Mesenchymal stem cell (in vitro differentiated cells and primary cell): ENCODE results near the gene ANGPTL8.

Source experiments
- DNase-seq: peaks from one replicate; pipeline ENCODE4 v3.0.0-alpha.2; 2013
- H2AFZ ChIP-seq: one replicate; pipeline ENCODE4 v1.6.1; 2013; ENCODE audit warnings: low read depth, mild to moderate bottlenecking, control low read depth, inconsistent platforms, low read length, moderate library complexity
- H2AK5ac ChIP-seq: 2 replicates; pipeline ENCODE4 v1.6.1; 2013; ENCODE audit warnings: low read length, moderate library complexity, mild to moderate bottlenecking, inconsistent platforms; ENCODE audit not compliant: severe bottlenecking
- H2BK120ac ChIP-seq: one replicate; pipeline ENCODE4 v1.6.1; 2013; ENCODE audit warnings: low read depth, mild to moderate bottlenecking, inconsistent platforms, low read length, moderate library complexity
- H2BK12ac ChIP-seq, 2 experiments: one replicate each; pipeline ENCODE4 v1.6.1; 2013; ENCODE audit warnings: inconsistent platforms in 2 of 2, low read length in 2 of 2, mild to moderate bottlenecking in 2 of 2, moderate library complexity in 2 of 2, control low read depth in 1 of 2
- H2BK15ac ChIP-seq: one replicate; pipeline ENCODE4 v1.6.1; 2013; ENCODE audit warnings: mild to moderate bottlenecking, low read depth, inconsistent platforms; ENCODE audit not compliant: poor library complexity, severe bottlenecking
- H2BK5ac ChIP-seq: 2 replicates; pipeline ENCODE4 v1.6.1; 2013; ENCODE audit warnings: low read depth, mild to moderate bottlenecking, low read length, control low read depth, inconsistent platforms; ENCODE audit not compliant: poor library complexity, severe bottlenecking
- H3K14ac ChIP-seq, 2 experiments: one replicate each; pipeline ENCODE4 v1.6.1; 2013; ENCODE audit warnings: inconsistent platforms in 2 of 2, low read length in 2 of 2, control low read depth in 1 of 2, mild to moderate bottlenecking in 1 of 2, moderate library complexity in 1 of 2
- H3K18ac ChIP-seq, 2 experiments: one replicate each; pipeline ENCODE4 v1.6.1; 2013; ENCODE audit warnings: inconsistent platforms in 2 of 2, low read length in 2 of 2, control low read depth in 1 of 2, low read depth in 1 of 2, mild to moderate bottlenecking in 1 of 2
- H3K23ac ChIP-seq, 2 experiments: one replicate each; pipeline ENCODE4 v1.6.1; 2013; ENCODE audit warnings: inconsistent platforms in 2 of 2, low read length in 2 of 2, mild to moderate bottlenecking in 2 of 2, moderate library complexity in 2 of 2, control low read depth in 1 of 2
- H3K27ac ChIP-seq: 2 replicates; pipeline ENCODE4 v1.5.1; 2013; ENCODE audit warnings: mild to moderate bottlenecking, moderate library complexity, low read length, control low read depth, inconsistent platforms; ENCODE audit not compliant: poor library complexity, severe bottlenecking
- H3K27me3 ChIP-seq, 2 experiments: 2 replicates each; pipeline versions ENCODE4 v1.6.1 to v1.7.0; 2013; ENCODE audit warnings: low read length in 2 of 2, mild to moderate bottlenecking in 2 of 2, moderate library complexity in 2 of 2, control low read depth in 1 of 2, inconsistent platforms in 1 of 2; ENCODE audit not compliant: control insufficient read depth in 1 of 2, insufficient read depth in 1 of 2
- H3K36me3 ChIP-seq, 2 experiments: 2 replicates each; pipeline versions ENCODE4 v1.6.1 to v1.7.0; 2013; ENCODE audit warnings: low read length in 2 of 2, control low read depth in 1 of 2, inconsistent platforms in 1 of 2, low read depth in 1 of 2, mild to moderate bottlenecking in 1 of 2; ENCODE audit not compliant: insufficient read depth in 2 of 2, control insufficient read depth in 1 of 2
- H3K4ac ChIP-seq, 2 experiments: one replicate each; pipeline ENCODE4 v1.6.1; 2013; ENCODE audit warnings: inconsistent platforms in 2 of 2, low read length in 2 of 2, mild to moderate bottlenecking in 2 of 2, moderate library complexity in 2 of 2, control low read depth in 1 of 2, low read depth in 1 of 2
- H3K4me1 ChIP-seq: 2 replicates; pipeline ENCODE4 v1.6.1; 2013; ENCODE audit warnings: low read depth, low read length, control low read depth; ENCODE audit not compliant: control insufficient read depth, insufficient read depth
- H3K4me2 ChIP-seq: 2 replicates; pipeline ENCODE4 v1.6.1; 2013; ENCODE audit warnings: low read length, mild to moderate bottlenecking, inconsistent platforms; ENCODE audit not compliant: poor library complexity, severe bottlenecking
- H3K4me3 ChIP-seq, 2 experiments: 2 replicates each; pipeline versions ENCODE4 v1.5.1 to v1.7.0; 2013; ENCODE audit warnings: low read length in 2 of 2, mild to moderate bottlenecking in 2 of 2, control low read depth in 1 of 2, low read depth in 1 of 2; ENCODE audit not compliant: insufficient read depth in 1 of 2
- H3K79me1 ChIP-seq: replicated peaks from 2 replicates; pipeline ENCODE4 v1.6.1; 2013; ENCODE audit warnings: mild to moderate bottlenecking, control low read depth, low read length, inconsistent platforms; ENCODE audit not compliant: poor library complexity, severe bottlenecking
- H3K9ac ChIP-seq: 2 replicates; pipeline ENCODE4 v1.7.0; 2013; ENCODE audit warnings: mild to moderate bottlenecking, low read length, moderate library complexity
- H3K9me3 ChIP-seq: 2 replicates; pipeline ENCODE4 v1.7.0; 2013; ENCODE audit warnings: mild to moderate bottlenecking, low read length; ENCODE audit not compliant: control insufficient read depth
- H4K8ac ChIP-seq: one replicate; pipeline ENCODE4 v1.6.1; 2013; ENCODE audit warnings: inconsistent platforms, mild to moderate bottlenecking, low read length, moderate library complexity
- H4K91ac ChIP-seq: one replicate; pipeline ENCODE4 v1.6.1; 2013; ENCODE audit warnings: mild to moderate bottlenecking, low read length, inconsistent platforms
- WGBS: methylation state at CpG from one replicate; pipeline ENCODE4 v1.1.7; 2013; ENCODE audit warnings: mixed read lengths; 5-methylcytosine and 5-hydroxymethylcytosine counted together

Gene ANGPTL8

GRCh38 chr19:11209839-11210655, 29.4 kb upstream of the ANGPTL8 start:
- Histone ChIP-seq H2BK120ac (no peak overlapping the region), H4K8ac (peak overlapping the region; percentile 19), H2AFZ (no peak overlapping the region), H2BK15ac (no peak overlapping the region), H3K4me1 (no peaks in the 10 kb centered on the region), H3K9ac (no peak overlapping the region), H3K4me3 (no peak overlapping the region), H3K27me3 (no peaks in the 10 kb centered on the region), H3K4me2 (no peak overlapping the region), H3K4ac (no peak overlapping the region), H3K9me3 (no peaks in the 10 kb centered on the region), H3K18ac (no peak overlapping the region), H3K14ac (no peak overlapping the region), H2BK12ac (no peak overlapping the region), H2AK5ac (no peak overlapping the region), H3K36me3 (peaks cover 25 to 57% of the 10 kb centered on the region in 2 experiments), H3K79me1 (no peaks in the 10 kb centered on the region), H2BK5ac (no peak overlapping the region), H4K91ac (no peak overlapping the region), H3K23ac (no peak overlapping the region), H3K27ac (no peak overlapping the region)
- WGBS, result 81% methylated on average over 2 of the region's 2 CpGs
- no peak for DNase-seq

DNA sequence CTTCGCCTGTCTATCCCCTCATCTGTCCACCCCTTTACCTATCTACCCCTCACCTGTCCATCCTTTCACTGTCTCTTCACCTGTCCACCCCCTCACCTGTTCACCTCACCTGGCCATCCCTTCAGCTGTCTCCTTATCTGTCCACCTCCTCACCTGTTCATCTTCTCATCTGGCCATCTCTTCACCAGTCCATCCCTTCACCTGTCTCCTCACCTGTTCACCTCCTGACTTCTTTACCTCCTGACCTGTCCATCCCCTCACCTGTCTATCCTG, 28.8 kb upstream of the ANGPTL8 start:
- H3K36me3 ChIP-seq, result peaks cover 29 to 63% of the 10 kb centered on the region in 2 experiments
- H3K4me3 ChIP-seq, result no peak overlapping the region
- no peak overlapping the region for H3K23ac ChIP-seq
- no peak overlapping the region for H2BK120ac ChIP-seq
- H3K27me3 ChIP-seq, result no peaks in the 10 kb centered on the region
- no peak overlapping the region for H2BK15ac ChIP-seq
- 86% methylated on average over 1 of the region's 1 CpG for WGBS
- H2AFZ ChIP-seq, result no peak overlapping the region
- no peak overlapping the region for H2BK12ac ChIP-seq
- no peak overlapping the region for H4K8ac ChIP-seq
- no peak overlapping the region for H3K4ac ChIP-seq
- H3K18ac ChIP-seq, result no peak overlapping the region
- H3K14ac ChIP-seq, result no peak overlapping the region
- H3K9me3 ChIP-seq, result no peaks in the 10 kb centered on the region
- H3K9ac ChIP-seq, result no peak overlapping the region
- no peak overlapping the region for H3K4me2 ChIP-seq
- H3K4me1 ChIP-seq, result no peaks in the 10 kb centered on the region
- H2AK5ac ChIP-seq, result no peak overlapping the region
- no peak overlapping the region for H2BK5ac ChIP-seq
- no peak overlapping the region for H4K91ac ChIP-seq
- H3K79me1 ChIP-seq, result no peaks in the 10 kb centered on the region
- no peak overlapping the region for H3K27ac ChIP-seq
- no peak for DNase-seq

GRCh38 chr19:11214387-11214786, 25.0 kb upstream of the ANGPTL8 start:
- H3K18ac ChIP-seq, result no peak overlapping the region

DNA sequence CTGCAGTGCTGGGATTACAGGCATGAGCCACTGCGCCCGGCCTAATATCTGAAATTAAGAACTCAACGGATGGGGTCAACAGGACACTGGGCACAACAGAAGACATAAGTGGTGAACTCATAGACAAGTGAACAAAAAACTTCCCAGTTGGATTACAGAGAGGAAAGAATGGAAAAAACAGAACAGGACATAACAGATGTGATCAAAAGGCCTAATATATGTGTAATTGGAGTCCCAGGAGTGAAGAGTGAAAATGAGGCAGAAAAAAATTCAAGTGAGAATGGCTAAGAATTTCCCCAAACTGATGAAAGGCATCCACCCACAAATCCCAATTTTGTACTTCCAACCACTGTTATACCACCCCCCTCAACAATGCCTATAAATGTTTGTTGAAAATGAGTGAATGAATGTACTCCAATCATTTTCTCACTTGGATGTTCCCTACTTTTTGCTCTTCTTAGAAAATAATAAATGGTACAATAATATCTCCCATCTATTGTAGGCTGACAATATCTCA, 18.3 kb upstream of the ANGPTL8 start:
- Histone ChIP-seq H3K9ac (no peak overlapping the region), H3K14ac (no peak overlapping the region), H3K36me3 (peaks cover 45 to 51% of the 10 kb centered on the region in 2 experiments), H2BK15ac (no peak overlapping the region), H4K8ac (no peak overlapping the region), H3K4ac (no peak overlapping the region), H2BK5ac (no peak overlapping the region), H2BK12ac (no peak overlapping the region), H2AK5ac (no peak overlapping the region), H2BK120ac (no peak overlapping the region), H3K18ac (no peak overlapping the region), H3K4me1 (no peaks in the 10 kb centered on the region), H3K23ac (no peak overlapping the region), H3K79me1 (no peaks in the 10 kb centered on the region), H3K4me3 (peak overlapping the region in 1 of 2 experiments; percentile 47), H3K9me3 (peaks cover 27% of the 10 kb centered on the region), H3K4me2 (no peak overlapping the region), H3K27me3 (no peaks in the 10 kb centered on the region), H3K27ac (no peak overlapping the region), H2AFZ (no peak overlapping the region), H4K91ac (no peak overlapping the region)
- WGBS, result 97% methylated on average over 3 of the region's 3 CpGs
- DNase-seq, result no peak

More at GRCh38 chr19:11214387-11214786, 25.0 kb upstream of the ANGPTL8 start:
- H3K4me3 ChIP-seq, result no peak overlapping the region
- no peak overlapping the region for H3K4ac ChIP-seq
- no peak overlapping the region for H3K4me2 ChIP-seq
- H2BK15ac ChIP-seq, result no peak overlapping the region
- 93% methylated on average over 6 of the region's 6 CpGs for WGBS
- H4K8ac ChIP-seq, result no peak overlapping the region
- no peak overlapping the region for H3K9ac ChIP-seq
- H3K27me3 ChIP-seq, result no peaks in the 10 kb centered on the region
- H3K27ac ChIP-seq, result no peak overlapping the region
- H3K79me1 ChIP-seq, result no peaks in the 10 kb centered on the region
- H2BK12ac ChIP-seq, result no peak overlapping the region
- H2AFZ ChIP-seq, result no peak overlapping the region
- no peak overlapping the region for H3K14ac ChIP-seq
- H3K9me3 ChIP-seq, result no peaks in the 10 kb centered on the region
- no peak overlapping the region for H3K23ac ChIP-seq
- no peak for DNase-seq
- peaks cover 35 to 73% of the 10 kb centered on the region in 2 experiments for H3K36me3 ChIP-seq
- H2BK5ac ChIP-seq, result no peak overlapping the region
- H4K91ac ChIP-seq, result no peak overlapping the region
- no peaks in the 10 kb centered on the region for H3K4me1 ChIP-seq
- no peak overlapping the region for H2AK5ac ChIP-seq
- H2BK120ac ChIP-seq, result no peak overlapping the region
